DOHH2 (cell line): ENCODE measurements around the gene AMIGO3.

Experiments
- H3F3A ChIP-seq: fragments of 200-600 bp; sonication (generic), shearing (Covaris generic); 2 replicates; pipeline ENCODE4 v1.6.0; 2016; ENCODE audit warnings: antibody characterized with exemption, mild to moderate bottlenecking; ENCODE audit not compliant: control insufficient read depth, insufficient read depth
- H3K27ac ChIP-seq: fragments of 200-600 bp; sonication (generic); 2 replicates; pipeline ENCODE4 v1.5.1; 2014; ENCODE audit warnings: low read depth, mild to moderate bottlenecking, low read length, moderate library complexity
- H3K27me3 ChIP-seq: fragments of 200-600 bp; sonication (generic); 2 replicates; pipeline ENCODE4 v1.6.1; 2014; ENCODE audit warnings: mild to moderate bottlenecking, low read length, mixed read lengths; ENCODE audit not compliant: control insufficient read depth
- H3K36me3 ChIP-seq: fragments of 200-600 bp; sonication (generic); 2 replicates; pipeline ENCODE4 v1.6.1; 2014; ENCODE audit warnings: mild to moderate bottlenecking, low read length, moderate library complexity, mixed read lengths; ENCODE audit not compliant: control insufficient read depth
- H3K4me1 ChIP-seq: fragments of 200-600 bp; sonication (generic); 2 replicates; pipeline ENCODE4 v1.6.1; 2014; ENCODE audit warnings: mild to moderate bottlenecking, low read length, mixed read lengths; ENCODE audit not compliant: control insufficient read depth
- H3K4me2 ChIP-seq: fragments of 200-600 bp; sonication (generic); 2 replicates; pipeline ENCODE4 v1.6.0; 2014; ENCODE audit warnings: mild to moderate bottlenecking, low read length, moderate library complexity
- H3K4me3 ChIP-seq: fragments of 200-600 bp; sonication (generic); 2 replicates; pipeline ENCODE4 v1.5.1; 2014; ENCODE audit warnings: mild to moderate bottlenecking, low read length, mixed read lengths
- H3K79me2 ChIP-seq: fragments of 200-600 bp; sonication (generic); 2 replicates; pipeline ENCODE4 v1.6.1; 2014; ENCODE audit warnings: mild to moderate bottlenecking, low read length, mixed read lengths; ENCODE audit not compliant: control insufficient read depth
- H3K9me2 ChIP-seq: fragments of 200-600 bp; sonication (generic); replicated peaks from 2 replicates; pipeline ENCODE4 v1.6.1; 2014; ENCODE audit warnings: mild to moderate bottlenecking, low read length, mixed read lengths; ENCODE audit not compliant: control insufficient read depth
- H3K9me3 ChIP-seq: fragments of 200-600 bp; sonication (generic); 2 replicates; pipeline ENCODE4 v1.6.1; 2014; ENCODE audit warnings: antibody characterized with exemption, low read length, mixed read lengths; ENCODE audit not compliant: control insufficient read depth, insufficient read depth
- H4K20me1 ChIP-seq: fragments of 200-600 bp; sonication (generic); 2 replicates; pipeline ENCODE4 v1.6.0; 2014; ENCODE audit warnings: low read depth, mild to moderate bottlenecking, antibody characterized with exemption, low read length, moderate library complexity; ENCODE audit not compliant: control insufficient read depth, insufficient read depth
- EZH2phosphoT487 ChIP-seq: fragments of 200-600 bp; sonication (generic); IDR thresholded peaks from 2 replicates; pipeline ENCODE4 v1.6.1; 2017; ENCODE audit warnings: borderline replicate concordance, mild to moderate bottlenecking, antibody characterized with exemption, low read length, moderate library complexity, mixed read lengths
- TF ChIP-seq, protein P1 (sequence below): fragments of 200-600 bp; sonication (generic); IDR thresholded peaks from one replicate; pipeline ENCODE4 v1.5.1; 2014; ENCODE audit warnings: antibody characterized with exemption, mild to moderate bottlenecking, low read depth, low read length; ENCODE audit not compliant: poor library complexity, severe bottlenecking

Gene AMIGO3

DNA sequence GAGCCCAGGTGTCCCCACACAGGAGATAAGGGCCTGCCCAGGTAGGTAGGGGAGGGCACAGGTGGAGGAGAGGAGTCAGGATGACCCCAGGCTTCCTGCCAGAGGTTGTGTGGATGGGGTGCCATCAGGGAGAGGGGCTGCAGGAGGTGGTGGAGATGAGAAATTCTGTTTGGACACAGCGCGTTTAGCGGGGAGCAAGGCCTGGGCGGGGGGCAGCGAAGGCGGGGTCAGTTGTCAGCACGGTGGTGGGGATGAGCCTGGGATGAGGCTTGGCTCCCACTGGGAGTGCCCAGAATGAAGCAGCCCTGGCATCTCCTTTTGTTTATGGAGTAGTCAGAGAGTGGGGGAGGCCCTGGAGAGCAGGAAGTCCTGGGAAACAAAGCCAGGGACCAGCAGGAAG lies 15.5 kb downstream of the AMIGO3 start:
- Histone ChIP-seq H3F3A (no peaks in the 10 kb centered on the region), H4K20me1 (no peaks in the 10 kb centered on the region), H3K27me3 (no peaks in the 10 kb centered on the region), H3K4me3 (no peak overlapping the region), H3K36me3 (peaks cover 29% of the 10 kb centered on the region), H3K79me2 (no peaks in the 10 kb centered on the region), H3K27ac (no peak overlapping the region), H3K4me2 (no peak overlapping the region), H3K9me2 (no peaks in the 10 kb centered on the region), H3K9me3 (no peaks in the 10 kb centered on the region), H3K4me1 (no peaks in the 10 kb centered on the region)
- TF ChIP-seq EZH2phosphoT487, result no peak
- TF ChIP-seq, protein P1, sequence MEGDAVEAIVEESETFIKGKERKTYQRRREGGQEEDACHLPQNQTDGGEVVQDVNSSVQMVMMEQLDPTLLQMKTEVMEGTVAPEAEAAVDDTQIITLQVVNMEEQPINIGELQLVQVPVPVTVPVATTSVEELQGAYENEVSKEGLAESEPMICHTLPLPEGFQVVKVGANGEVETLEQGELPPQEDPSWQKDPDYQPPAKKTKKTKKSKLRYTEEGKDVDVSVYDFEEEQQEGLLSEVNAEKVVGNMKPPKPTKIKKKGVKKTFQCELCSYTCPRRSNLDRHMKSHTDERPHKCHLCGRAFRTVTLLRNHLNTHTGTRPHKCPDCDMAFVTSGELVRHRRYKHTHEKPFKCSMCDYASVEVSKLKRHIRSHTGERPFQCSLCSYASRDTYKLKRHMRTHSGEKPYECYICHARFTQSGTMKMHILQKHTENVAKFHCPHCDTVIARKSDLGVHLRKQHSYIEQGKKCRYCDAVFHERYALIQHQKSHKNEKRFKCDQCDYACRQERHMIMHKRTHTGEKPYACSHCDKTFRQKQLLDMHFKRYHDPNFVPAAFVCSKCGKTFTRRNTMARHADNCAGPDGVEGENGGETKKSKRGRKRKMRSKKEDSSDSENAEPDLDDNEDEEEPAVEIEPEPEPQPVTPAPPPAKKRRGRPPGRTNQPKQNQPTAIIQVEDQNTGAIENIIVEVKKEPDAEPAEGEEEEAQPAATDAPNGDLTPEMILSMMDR, result no peak

- no peak overlapping the region for H3K4me2 ChIP-seq
- H4K20me1 ChIP-seq, result no peaks in the 10 kb centered on the region
- TF ChIP-seq EZH2phosphoT487, result no peak
- TF ChIP-seq, protein P1, result peak; percentile 82
- no peaks in the 10 kb centered on the region for H3F3A ChIP-seq
- no peaks in the 10 kb centered on the region for H3K27me3 ChIP-seq
- H3K27ac ChIP-seq, result no peak overlapping the region
- H3K79me2 ChIP-seq, result no peaks in the 10 kb centered on the region
- H3K4me1 ChIP-seq, result no peaks in the 10 kb centered on the region
- no peaks in the 10 kb centered on the region for H3K9me2 ChIP-seq
- peaks cover 29% of the 10 kb centered on the region for H3K36me3 ChIP-seq
- H3K9me3 ChIP-seq, result no peaks in the 10 kb centered on the region
- no peak overlapping the region for H3K4me3 ChIP-seq
These were observed 16.0 kb downstream of the AMIGO3 start for GRCh38 chr3:49703443-49703927.

DNA sequence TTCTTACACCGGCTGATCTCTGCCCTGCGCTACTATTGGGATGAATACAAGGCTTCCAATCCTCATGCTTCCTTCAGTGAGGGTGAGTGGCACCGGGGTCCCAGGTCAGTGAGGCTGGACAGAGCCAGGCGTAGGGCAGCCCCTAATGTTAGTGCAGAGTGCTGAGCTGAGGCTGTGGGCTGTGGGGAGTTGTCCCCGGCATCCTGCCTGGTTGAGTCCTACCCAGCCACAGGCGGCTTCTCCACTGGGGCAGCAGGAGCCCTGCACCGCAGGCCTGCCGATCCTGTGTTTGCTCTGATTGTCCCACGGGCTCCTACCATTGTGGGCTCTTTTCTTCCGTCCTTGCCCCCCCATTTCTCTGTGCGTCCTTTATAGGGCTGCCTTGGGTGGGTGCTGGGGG lies 16.8 kb downstream of the AMIGO3 start:
- TF ChIP-seq EZH2phosphoT487, result no peak
- TF ChIP-seq, protein P1, result no peak
- Histone ChIP-seq H3K27me3 (no peaks in the 10 kb centered on the region), H3K4me3 (no peak overlapping the region), H3K9me2 (no peaks in the 10 kb centered on the region), H3K27ac (no peak overlapping the region), H3F3A (no peaks in the 10 kb centered on the region), H4K20me1 (no peaks in the 10 kb centered on the region), H3K9me3 (no peaks in the 10 kb centered on the region), H3K36me3 (peaks cover 29% of the 10 kb centered on the region), H3K79me2 (no peaks in the 10 kb centered on the region), H3K4me1 (no peaks in the 10 kb centered on the region), H3K4me2 (no peak overlapping the region)
